Measurements from ENCODE around the gene NFIL3.

Gene NFIL3

GRCh38 chr9:91421971-91422757 is 1.5 kb downstream of the NFIL3 start:
- DNase-seq (ENCODE audit: low read depth) = no peak

- no peak for DNase-seq (ENCODE audit: low read depth)
These were observed 2.4 kb downstream of the NFIL3 start for GRCh38 chr9:91421128-91421765.

- no peak for DNase-seq (ENCODE audit: low read depth)
These were observed 3.0 kb downstream of the NFIL3 start for GRCh38 chr9:91420501-91421127.

- no peak for DNase-seq (ENCODE audit: low read depth)
These were observed 4.1 kb downstream of the NFIL3 start for GRCh38 chr9:91419222-91420191.

- DNase-seq (ENCODE audit: low read depth) = no peak
These were observed 5.4 kb downstream of the NFIL3 start for GRCh38 chr9:91418215-91418610.

- DNase-seq (ENCODE audit: low read depth) = no peak
These were observed 5.9 kb downstream of the NFIL3 start for GRCh38 chr9:91417602-91418214.

- DNase-seq (ENCODE audit: low read depth) = no peak
These were observed 7.4 kb downstream of the NFIL3 start for GRCh38 chr9:91416096-91416712.

GRCh38 chr9:91415290-91415689 is 8.3 kb downstream of the NFIL3 start:
- no peak for DNase-seq (ENCODE audit: low read depth)

GRCh38 chr9:91412941-91413340 is 10.7 kb downstream of the NFIL3 start:
- no peak for DNase-seq (ENCODE audit: low read depth)

- no peak for DNase-seq (ENCODE audit: low read depth)
These were observed 12.4 kb downstream of the NFIL3 start for GRCh38 chr9:91411096-91411771.

- no peak for DNase-seq (ENCODE audit: low read depth)
These were observed 13.5 kb downstream of the NFIL3 start for GRCh38 chr9:91410161-91410560.

GRCh38 chr9:91408475-91408874 is 15.2 kb downstream of the NFIL3 start:
- no peak for DNase-seq (ENCODE audit: low read depth)

- no peak for DNase-seq (ENCODE audit: low read depth)
These were observed 15.9 kb downstream of the NFIL3 start for GRCh38 chr9:91407580-91408318.

GRCh38 chr9:91405343-91406077 is 18.1 kb downstream of the NFIL3 start:
- no peak for DNase-seq (ENCODE audit: low read depth)

- no peak for DNase-seq (ENCODE audit: low read depth)
These were observed 19.7 kb downstream of the NFIL3 start for GRCh38 chr9:91403665-91404543.

- no peak for DNase-seq (ENCODE audit: low read depth)
These were observed 24.7 kb downstream of the NFIL3 start for GRCh38 chr9:91398926-91399325.

GRCh38 chr9:91395553-91396471 is 27.8 kb downstream of the NFIL3 start:
- DNase-seq (ENCODE audit: low read depth) = no peak

Data from activated T-cell treated with anti-CD3 and anti-CD28 coated beads for 1 hour (primary cell).